Loucy (cell line): Measurements from ENCODE around the gene GIMAP2.

Experiments used
- EZH2phosphoT487 ChIP-seq: fragments of 200-600 bp; IDR thresholded peaks from 2 replicates; pipeline ENCODE4 v1.6.1; 2018; ENCODE audit warnings: antibody characterized with exemption, mild to moderate bottlenecking, moderate library complexity, borderline replicate concordance
- TF ChIP-seq, protein P1 (sequence below): fragments of 200-600 bp; sonication (generic); conservative IDR thresholded peaks from 2 replicates; pipeline ENCODE4 v1.5.1; 2014; ENCODE audit warnings: mild to moderate bottlenecking, antibody characterized with exemption, low read length

DNA sequence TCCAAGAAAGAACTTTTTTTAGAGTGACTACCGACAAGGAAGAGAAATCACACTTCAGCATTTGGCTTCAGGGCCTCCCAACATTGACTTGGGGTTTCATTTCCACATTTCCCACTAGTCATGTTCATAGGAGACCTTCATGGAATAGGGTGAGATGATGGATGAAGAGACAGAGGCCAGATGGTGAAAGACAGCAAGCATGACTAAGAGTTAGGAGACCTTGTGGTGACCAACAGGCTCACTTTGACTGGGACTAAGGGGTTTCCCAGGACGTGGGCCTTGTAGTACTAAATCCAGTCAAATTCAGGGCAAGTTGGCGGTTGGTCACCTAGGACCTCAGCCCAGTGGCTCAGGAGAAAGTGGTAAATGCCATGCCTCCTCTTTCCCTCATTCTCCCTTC, 48.7 kb downstream of the GIMAP2 start:
- TF ChIP-seq, protein P1, sequence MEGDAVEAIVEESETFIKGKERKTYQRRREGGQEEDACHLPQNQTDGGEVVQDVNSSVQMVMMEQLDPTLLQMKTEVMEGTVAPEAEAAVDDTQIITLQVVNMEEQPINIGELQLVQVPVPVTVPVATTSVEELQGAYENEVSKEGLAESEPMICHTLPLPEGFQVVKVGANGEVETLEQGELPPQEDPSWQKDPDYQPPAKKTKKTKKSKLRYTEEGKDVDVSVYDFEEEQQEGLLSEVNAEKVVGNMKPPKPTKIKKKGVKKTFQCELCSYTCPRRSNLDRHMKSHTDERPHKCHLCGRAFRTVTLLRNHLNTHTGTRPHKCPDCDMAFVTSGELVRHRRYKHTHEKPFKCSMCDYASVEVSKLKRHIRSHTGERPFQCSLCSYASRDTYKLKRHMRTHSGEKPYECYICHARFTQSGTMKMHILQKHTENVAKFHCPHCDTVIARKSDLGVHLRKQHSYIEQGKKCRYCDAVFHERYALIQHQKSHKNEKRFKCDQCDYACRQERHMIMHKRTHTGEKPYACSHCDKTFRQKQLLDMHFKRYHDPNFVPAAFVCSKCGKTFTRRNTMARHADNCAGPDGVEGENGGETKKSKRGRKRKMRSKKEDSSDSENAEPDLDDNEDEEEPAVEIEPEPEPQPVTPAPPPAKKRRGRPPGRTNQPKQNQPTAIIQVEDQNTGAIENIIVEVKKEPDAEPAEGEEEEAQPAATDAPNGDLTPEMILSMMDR: no peak
- no peak for TF ChIP-seq EZH2phosphoT487
